HepG2 (cell line): ENCODE measurements around the gene GYS2. TPM values are rescaled to one million over a fixed set of nuclear protein-coding genes. Genes with fewer than 3 reads are reported as not detected.
A peak's percentile ranks its signal among the peaks of the same experiment; 100 is the strongest.

Experiments
- AGO2 ChIP-seq: fragments of 200-400 bp; formaldehyde crosslinking; optimal IDR thresholded peaks from 2 replicates; pipeline ENCODE3; 2017; ENCODE audit warnings: mild to moderate bottlenecking, low read depth, low read length, moderate library complexity
- ATF1 ChIP-seq: IDR thresholded peaks from 2 replicates; pipeline ENCODE4 v1.6.1; 2016; ENCODE audit warnings: mild to moderate bottlenecking, control low read depth
- MED1 ChIP-seq: sonication (generic); formaldehyde crosslinking; IDR thresholded peaks from 2 replicates; pipeline ENCODE4 v1.4.0; 2020; ENCODE audit warnings: missing genetic modification reagents
- NFYC ChIP-seq: IDR thresholded peaks from 2 replicates; pipeline ENCODE4 v1.6.1; 2016; ENCODE audit warnings: missing genetic modification reagents, missing compliant biosample characterization
- NR2F2 ChIP-seq: IDR thresholded peaks from 2 replicates; pipeline ENCODE4 v1.6.1; 2012; ENCODE audit warnings: low read depth, inconsistent platforms, borderline replicate concordance
- RFX5 ChIP-seq: IDR thresholded peaks from 2 replicates; pipeline ENCODE4 v1.6.1; 2011; ENCODE audit warnings: low read depth, low read length, improper control_type of control experiment
- SALL1 ChIP-seq: sonication (generic); formaldehyde crosslinking; IDR thresholded peaks from 2 replicates; pipeline ENCODE4 v1.8.0; 2022; ENCODE audit warnings: mild to moderate bottlenecking, missing genetic modification reagents
- ZFP36L1 ChIP-seq: sonication (generic); formaldehyde crosslinking; IDR thresholded peaks from 2 replicates; pipeline ENCODE4 v1.8.0; 2022; ENCODE audit warnings: mild to moderate bottlenecking, missing genetic modification reagents, moderate library complexity
- ZNF350 ChIP-seq: sonication (generic); formaldehyde crosslinking; IDR thresholded peaks from 2 replicates; pipeline ENCODE4 v1.4.0; 2020; ENCODE audit warnings: mild to moderate bottlenecking, low read depth, missing genetic modification reagents, borderline replicate concordance
- ZNF772 ChIP-seq: sonication (generic); formaldehyde crosslinking; IDR thresholded peaks from 2 replicates; pipeline ENCODE4 v1.5.0; 2020; ENCODE audit warnings: mild to moderate bottlenecking, missing genetic modification reagents
- polyA plus RNA-seq, 8 experiments: library from polyadenylated mRNA; depleted of rRNA in 3 of 8; stranded (reverse) in 7 of 8; unstranded in 1 of 8; fragments of >200 nt; fragmentation: Illumina TruSeq in 4 of 8; extraction: Trizol in 4 of 8; gene quantifications; 2 replicates each; pipeline versions ENCODE4 v1.2.1 to v1.2.3, GENCODE V29; 2011 to 2016; ENCODE audit warnings: low read depth in 4 of 8, missing spikeins in 1 of 8, mixed read lengths in 1 of 8; ENCODE audit not compliant: insufficient read depth in 1 of 8
- total RNA-seq, 5 experiments: library from RNA; depleted of rRNA; stranded (reverse); fragments of >200 nt; fragmentation: Illumina TruSeq; extraction: Trizol; gene quantifications; 2 replicates each; pipeline ENCODE4 v1.2.3, GENCODE V29; 2016; ENCODE audit warnings: low read depth in 1 of 5
- TF ChIP-seq, protein P1 (sequence below): sonication (generic); formaldehyde crosslinking; IDR thresholded peaks from 2 replicates; pipeline ENCODE4 v1.4.0; 2020; ENCODE audit warnings: missing genetic modification reagents, borderline replicate concordance
- TF ChIP-seq, protein P2 (sequence below): sonication (generic); formaldehyde crosslinking; IDR thresholded peaks from 2 replicates; pipeline ENCODE4 v1.4.0; 2020; ENCODE audit warnings: missing genetic modification reagents
- TF ChIP-seq, protein P3 (sequence below): sonication (generic); formaldehyde crosslinking; IDR thresholded peaks from 2 replicates; pipeline ENCODE4 v1.5.0; 2020; ENCODE audit warnings: missing genetic modification reagents
- TF ChIP-seq, protein P4 (sequence below): IDR thresholded peaks from 2 replicates; pipeline ENCODE4 v1.6.1; 2016; ENCODE audit warnings: mild to moderate bottlenecking
- TF ChIP-seq, protein P5 (sequence below): sonication (generic); formaldehyde crosslinking; IDR thresholded peaks from 2 replicates; pipeline ENCODE4 v1.4.0; 2020; ENCODE audit warnings: mild to moderate bottlenecking, missing genetic modification reagents

Gene GYS2
- total and polyA plus RNA-seq, 2 of the 13 experiments (the other 11 are each of a cell fraction or from before 2014, with no cell fraction given): not detected

DNA sequence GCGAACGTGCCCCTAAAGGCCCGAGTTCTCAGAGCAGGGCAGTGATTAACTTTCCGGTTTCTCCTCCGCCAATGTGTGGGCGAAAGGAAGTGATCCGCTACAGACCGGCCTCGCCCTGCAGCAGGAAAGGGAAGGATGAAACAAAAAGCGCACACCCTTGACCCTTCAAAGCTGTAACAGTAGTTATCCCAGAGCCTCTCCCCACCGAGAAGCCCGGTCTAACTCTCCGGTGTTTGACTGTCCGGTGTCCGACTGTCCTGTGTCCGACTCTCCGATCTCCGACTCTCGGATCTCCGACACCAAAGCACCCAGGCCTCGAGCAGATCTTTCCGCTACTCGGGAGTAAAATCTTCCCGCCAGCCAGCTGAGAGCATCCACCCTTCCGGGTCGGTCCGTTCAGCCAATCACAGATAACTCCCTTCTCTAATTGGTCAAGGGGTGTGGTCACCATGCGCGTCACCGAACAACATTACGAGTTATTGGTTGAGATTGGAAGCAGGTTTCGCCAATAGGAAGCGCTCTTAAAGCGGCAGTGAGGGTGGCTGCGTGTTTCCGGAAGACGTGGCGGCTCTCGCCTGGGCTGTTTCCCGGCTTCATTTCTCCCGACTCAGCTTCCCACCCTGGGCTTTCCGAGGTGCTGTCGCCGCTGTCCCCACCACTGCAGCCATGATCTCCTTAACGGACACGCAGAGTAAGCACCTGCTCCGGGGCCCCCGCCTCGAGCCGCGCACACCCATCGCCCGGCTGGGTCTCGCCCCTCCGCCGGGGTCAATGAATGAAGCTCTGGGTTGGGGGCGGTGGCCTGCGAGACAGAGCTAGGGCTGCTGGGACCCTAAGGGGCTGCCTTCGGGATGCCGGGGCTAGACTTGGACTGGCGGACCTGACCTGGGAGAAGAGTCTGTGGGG lies 103.1 kb downstream of the GYS2 start, which contains the start of the genes GOLT1B and RECQL (continued):
- TF ChIP-seq ZNF350 (CRISPR knock-in tag): peak; percentile 77; the same call in 1 of the 2 replicates
- peak; percentile 89 for TF ChIP-seq ZNF772 (CRISPR knock-in tag)
- TF ChIP-seq AGO2: peak; percentile 78
- TF ChIP-seq, protein P1, sequence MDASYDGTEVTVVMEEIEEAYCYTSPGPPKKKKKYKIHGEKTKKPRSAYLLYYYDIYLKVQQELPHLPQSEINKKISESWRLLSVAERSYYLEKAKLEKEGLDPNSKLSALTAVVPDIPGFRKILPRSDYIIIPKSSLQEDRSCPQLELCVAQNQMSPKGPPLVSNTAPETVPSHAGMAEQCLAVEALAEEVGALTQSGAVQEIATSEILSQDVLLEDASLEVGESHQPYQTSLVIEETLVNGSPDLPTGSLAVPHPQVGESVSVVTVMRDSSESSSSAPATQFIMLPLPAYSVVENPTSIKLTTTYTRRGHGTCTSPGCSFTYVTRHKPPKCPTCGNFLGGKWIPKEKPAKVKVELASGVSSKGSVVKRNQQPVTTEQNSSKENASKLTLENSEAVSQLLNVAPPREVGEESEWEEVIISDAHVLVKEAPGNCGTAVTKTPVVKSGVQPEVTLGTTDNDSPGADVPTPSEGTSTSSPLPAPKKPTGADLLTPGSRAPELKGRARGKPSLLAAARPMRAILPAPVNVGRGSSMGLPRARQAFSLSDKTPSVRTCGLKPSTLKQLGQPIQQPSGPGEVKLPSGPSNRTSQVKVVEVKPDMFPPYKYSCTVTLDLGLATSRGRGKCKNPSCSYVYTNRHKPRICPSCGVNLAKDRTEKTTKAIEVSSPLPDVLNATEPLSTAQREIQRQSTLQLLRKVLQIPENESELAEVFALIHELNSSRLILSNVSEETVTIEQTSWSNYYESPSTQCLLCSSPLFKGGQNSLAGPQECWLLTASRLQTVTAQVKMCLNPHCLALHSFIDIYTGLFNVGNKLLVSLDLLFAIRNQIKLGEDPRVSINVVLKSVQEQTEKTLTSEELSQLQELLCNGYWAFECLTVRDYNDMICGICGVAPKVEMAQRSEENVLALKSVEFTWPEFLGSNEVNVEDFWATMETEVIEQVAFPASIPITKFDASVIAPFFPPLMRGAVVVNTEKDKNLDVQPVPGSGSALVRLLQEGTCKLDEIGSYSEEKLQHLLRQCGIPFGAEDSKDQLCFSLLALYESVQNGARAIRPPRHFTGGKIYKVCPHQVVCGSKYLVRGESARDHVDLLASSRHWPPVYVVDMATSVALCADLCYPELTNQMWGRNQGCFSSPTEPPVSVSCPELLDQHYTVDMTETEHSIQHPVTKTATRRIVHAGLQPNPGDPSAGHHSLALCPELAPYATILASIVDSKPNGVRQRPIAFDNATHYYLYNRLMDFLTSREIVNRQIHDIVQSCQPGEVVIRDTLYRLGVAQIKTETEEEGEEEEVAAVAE: peak; percentile 100
- TF ChIP-seq NFYC (CRISPR knock-in tag): peak; percentile 98
- TF ChIP-seq SALL1 (CRISPR knock-in tag): peak; percentile 63
- TF ChIP-seq MED1: peak; percentile 25; the same call in 1 of the 2 replicates
- TF ChIP-seq RFX5: peak; percentile 76; the same call in 1 of the 2 replicates
- TF ChIP-seq, protein P2, sequence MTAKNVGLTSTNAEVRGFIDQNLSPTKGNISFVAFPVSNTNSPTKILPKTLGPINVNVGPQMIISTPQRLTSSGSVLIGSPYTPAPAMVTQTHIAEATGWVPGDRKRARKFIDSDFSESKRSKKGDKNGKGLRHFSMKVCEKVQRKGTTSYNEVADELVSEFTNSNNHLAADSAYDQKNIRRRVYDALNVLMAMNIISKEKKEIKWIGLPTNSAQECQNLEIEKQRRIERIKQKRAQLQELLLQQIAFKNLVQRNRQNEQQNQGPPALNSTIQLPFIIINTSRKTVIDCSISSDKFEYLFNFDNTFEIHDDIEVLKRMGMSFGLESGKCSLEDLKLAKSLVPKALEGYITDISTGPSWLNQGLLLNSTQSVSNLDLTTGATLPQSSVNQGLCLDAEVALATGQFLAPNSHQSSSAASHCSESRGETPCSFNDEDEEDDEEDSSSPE (CRISPR knock-in tag): peak; percentile 98
- TF ChIP-seq, protein P3, sequence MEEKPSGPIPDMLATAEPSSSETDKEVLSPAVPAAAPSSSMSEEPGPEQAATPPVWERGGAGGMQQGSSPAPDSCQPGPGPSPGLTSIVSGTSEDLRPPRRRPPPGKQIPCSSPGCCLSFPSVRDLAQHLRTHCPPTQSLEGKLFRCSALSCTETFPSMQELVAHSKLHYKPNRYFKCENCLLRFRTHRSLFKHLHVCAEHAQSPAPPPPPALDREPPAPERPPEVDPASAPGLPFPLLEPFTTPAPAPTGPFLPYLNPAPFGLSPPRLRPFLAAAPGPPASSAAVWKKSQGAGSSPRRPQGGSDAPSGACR: 0 out of 2 replicates have a peak, but pooled peaks have one; percentile 37
- peak; percentile 32; the same call in 1 of the 2 replicates for TF ChIP-seq NR2F2
- TF ChIP-seq, protein P4, sequence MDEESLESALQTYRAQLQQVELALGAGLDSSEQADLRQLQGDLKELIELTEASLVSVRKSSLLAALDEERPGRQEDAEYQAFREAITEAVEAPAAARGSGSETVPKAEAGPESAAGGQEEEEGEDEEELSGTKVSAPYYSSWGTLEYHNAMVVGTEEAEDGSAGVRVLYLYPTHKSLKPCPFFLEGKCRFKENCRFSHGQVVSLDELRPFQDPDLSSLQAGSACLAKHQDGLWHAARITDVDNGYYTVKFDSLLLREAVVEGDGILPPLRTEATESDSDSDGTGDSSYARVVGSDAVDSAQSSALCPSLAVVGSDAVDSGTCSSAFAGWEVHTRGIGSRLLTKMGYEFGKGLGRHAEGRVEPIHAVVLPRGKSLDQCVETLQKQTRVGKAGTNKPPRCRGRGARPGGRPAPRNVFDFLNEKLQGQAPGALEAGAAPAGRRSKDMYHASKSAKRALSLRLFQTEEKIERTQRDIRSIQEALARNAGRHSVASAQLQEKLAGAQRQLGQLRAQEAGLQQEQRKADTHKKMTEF (CRISPR knock-in tag): peak; percentile 47; the same call in 1 of the 2 replicates
- TF ChIP-seq ATF1: peak; percentile 96
- TF ChIP-seq, protein P5, sequence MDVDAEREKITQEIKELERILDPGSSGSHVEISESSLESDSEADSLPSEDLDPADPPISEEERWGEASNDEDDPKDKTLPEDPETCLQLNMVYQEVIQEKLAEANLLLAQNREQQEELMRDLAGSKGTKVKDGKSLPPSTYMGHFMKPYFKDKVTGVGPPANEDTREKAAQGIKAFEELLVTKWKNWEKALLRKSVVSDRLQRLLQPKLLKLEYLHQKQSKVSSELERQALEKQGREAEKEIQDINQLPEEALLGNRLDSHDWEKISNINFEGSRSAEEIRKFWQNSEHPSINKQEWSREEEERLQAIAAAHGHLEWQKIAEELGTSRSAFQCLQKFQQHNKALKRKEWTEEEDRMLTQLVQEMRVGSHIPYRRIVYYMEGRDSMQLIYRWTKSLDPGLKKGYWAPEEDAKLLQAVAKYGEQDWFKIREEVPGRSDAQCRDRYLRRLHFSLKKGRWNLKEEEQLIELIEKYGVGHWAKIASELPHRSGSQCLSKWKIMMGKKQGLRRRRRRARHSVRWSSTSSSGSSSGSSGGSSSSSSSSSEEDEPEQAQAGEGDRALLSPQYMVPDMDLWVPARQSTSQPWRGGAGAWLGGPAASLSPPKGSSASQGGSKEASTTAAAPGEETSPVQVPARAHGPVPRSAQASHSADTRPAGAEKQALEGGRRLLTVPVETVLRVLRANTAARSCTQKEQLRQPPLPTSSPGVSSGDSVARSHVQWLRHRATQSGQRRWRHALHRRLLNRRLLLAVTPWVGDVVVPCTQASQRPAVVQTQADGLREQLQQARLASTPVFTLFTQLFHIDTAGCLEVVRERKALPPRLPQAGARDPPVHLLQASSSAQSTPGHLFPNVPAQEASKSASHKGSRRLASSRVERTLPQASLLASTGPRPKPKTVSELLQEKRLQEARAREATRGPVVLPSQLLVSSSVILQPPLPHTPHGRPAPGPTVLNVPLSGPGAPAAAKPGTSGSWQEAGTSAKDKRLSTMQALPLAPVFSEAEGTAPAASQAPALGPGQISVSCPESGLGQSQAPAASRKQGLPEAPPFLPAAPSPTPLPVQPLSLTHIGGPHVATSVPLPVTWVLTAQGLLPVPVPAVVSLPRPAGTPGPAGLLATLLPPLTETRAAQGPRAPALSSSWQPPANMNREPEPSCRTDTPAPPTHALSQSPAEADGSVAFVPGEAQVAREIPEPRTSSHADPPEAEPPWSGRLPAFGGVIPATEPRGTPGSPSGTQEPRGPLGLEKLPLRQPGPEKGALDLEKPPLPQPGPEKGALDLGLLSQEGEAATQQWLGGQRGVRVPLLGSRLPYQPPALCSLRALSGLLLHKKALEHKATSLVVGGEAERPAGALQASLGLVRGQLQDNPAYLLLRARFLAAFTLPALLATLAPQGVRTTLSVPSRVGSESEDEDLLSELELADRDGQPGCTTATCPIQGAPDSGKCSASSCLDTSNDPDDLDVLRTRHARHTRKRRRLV (CRISPR knock-in tag): peak; percentile 33; the same call in 1 of the 2 replicates
- TF ChIP-seq ZFP36L1 (CRISPR knock-in tag): peak; percentile 55
